ENCODE results near the gene DDX54. TPM values are rescaled to one million over a fixed set of nuclear protein-coding genes. Genes with fewer than 3 reads are reported as not detected.

Gene DDX54
- total RNA-seq, 1 experiment from 2014 or later = 93.9 TPM

DNA sequence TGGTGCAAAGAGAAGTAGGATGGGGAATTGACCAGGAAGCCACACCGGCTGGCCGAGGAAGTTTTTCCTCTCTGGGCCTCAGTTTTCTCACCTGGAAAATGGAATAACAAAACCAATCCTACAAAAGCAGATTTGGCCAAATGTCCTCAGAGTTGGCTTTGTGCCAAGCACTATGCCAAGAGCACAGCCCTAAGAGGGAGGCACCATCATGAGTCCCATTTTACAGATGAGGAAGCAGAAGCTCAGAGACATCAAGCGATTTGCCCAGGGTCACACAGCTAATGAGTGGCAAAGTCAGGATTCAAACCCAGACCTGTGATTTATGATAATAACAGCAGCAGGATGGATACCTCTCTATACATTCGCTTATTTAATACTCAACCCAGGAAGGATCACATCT lies 77.0 kb downstream of the DDX54 start:
- DNase-seq = no peak
- peaks cover 1% of the 10 kb centered on the region; the same call in 1 of the 2 replicates for H3K27me3 ChIP-seq (ENCODE audit: control insufficient read depth, insufficient read depth, low read length)
- no peaks in the 10 kb centered on the region; the same call in none of the 2 replicates for H3K36me3 ChIP-seq (replicated peaks; ENCODE audit: control insufficient read depth, insufficient read depth, low read length)
- no peak overlapping the region for H3K4me3 ChIP-seq (ENCODE audit: insufficient read depth, low read depth, low read length)

Other genes with a start within 250 kb of the DDX54 start
- 0.21 and 3.6 TPM in 2 replicates for gene OAS3, start 247.0 kb downstream of the DDX54 start, total RNA-seq (2014; rRNA removed; shearing (Covaris generic))
- gene OAS2, start 207.0 kb downstream of the DDX54 start, total RNA-seq (2014; rRNA removed; shearing (Covaris generic)) = not detected in 2 replicates
- gene DTX1, start 128.7 kb downstream of the DDX54 start, total RNA-seq (2014; rRNA removed; shearing (Covaris generic)) = 1.00 and 2.5 TPM in 2 replicates
- 4.4 and 4.5 TPM in 2 replicates for gene RASAL1, start 49.7 kb downstream of the DDX54 start, total RNA-seq (2014; rRNA removed; shearing (Covaris generic))
- gene CFAP73, start 35.8 kb downstream of the DDX54 start, total RNA-seq (2014; rRNA removed; shearing (Covaris generic)) = 0.33 TPM in 1 of 2 replicates, not detected in the other
- gene RITA1, start 243 bp upstream of the DDX54 start, total RNA-seq (2014; rRNA removed; shearing (Covaris generic)) = 42.3 and 45.9 TPM in 2 replicates
- 19.2 and 20.7 TPM in 2 replicates for gene TPCN1, start 36.0 kb upstream of the DDX54 start, total RNA-seq (2014; rRNA removed; shearing (Covaris generic))
- gene SLC8B1, start 149.6 kb upstream of the DDX54 start, total RNA-seq (2014; rRNA removed; shearing (Covaris generic)) = 10.7 and 16.7 TPM in 2 replicates
- 12.6 and 12.7 TPM in 2 replicates for gene PLBD2, start 173.1 kb upstream of the DDX54 start, total RNA-seq (2014; rRNA removed; shearing (Covaris generic))
- 0.33 and 0.66 TPM in 2 replicates for gene SDS, start 218.4 kb upstream of the DDX54 start, total RNA-seq (2014; rRNA removed; shearing (Covaris generic))
- gene SDSL, start 236.9 kb upstream of the DDX54 start, total RNA-seq (2014; rRNA removed; shearing (Covaris generic)) = 3.3 and 4.1 TPM in 2 replicates